PFSK-1 (cell line): Measurements from ENCODE around the gene UBL4A.

Source experiments
- POLR2AphosphoS5 ChIP-seq: IDR thresholded peaks from 2 replicates; pipeline ENCODE4 v1.6.1; 2012; ENCODE audit warnings: low read depth, mild to moderate bottlenecking, control low read depth, low read length, moderate library complexity
- REST ChIP-seq, 2 experiments: IDR thresholded peaks; 2 replicates each; pipeline versions ENCODE4 v1.6.1 to v1.8.0; 2011 to 2012; ENCODE audit warnings: low read depth in 2 of 2, low read length in 2 of 2, control low read depth in 1 of 2, inconsistent platforms in 1 of 2, mild to moderate bottlenecking in 1 of 2, moderate library complexity in 1 of 2; ENCODE audit not compliant: insufficient read depth in 1 of 2

DNA sequence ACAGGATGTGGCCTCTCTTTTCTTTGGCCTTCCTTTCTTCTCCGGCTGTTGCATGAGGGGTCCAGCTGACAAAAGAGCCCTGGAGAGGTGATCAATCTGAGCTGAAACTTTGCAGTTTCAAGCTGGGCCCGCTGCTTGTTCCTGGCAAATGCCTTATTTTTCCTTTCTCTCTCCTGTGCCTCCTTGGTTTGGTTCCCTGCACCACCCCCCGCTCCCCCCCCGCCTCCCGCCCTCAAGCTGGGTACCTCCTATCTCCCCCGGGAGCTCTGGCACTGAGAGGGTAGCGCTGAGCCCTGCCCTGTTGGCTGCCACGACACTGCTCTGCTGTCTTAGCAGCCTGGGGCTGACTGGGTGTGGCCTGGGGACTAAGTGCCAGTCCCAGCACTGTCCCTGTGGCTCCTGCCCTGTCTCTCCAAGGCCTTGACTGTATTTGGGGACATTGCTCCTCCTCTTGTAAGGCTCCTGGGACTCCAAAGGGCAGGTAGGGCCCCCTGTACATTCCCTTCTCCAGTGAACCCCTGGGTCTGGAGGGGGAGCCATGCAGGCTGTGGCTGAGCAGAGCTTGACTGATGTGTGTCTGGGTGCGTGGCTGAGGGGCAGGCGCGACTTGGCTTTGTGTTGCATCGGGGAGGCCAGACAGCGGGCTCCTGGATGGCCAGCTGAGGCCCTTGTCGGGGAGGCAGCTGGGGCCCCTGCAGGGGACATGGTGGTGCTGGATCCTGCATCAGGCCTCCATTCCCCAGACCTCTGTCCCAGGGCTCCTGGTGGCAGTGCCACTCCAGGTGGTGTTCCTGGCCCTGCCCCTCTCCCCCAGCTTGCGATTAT is 27.2 kb downstream of the UBL4A start:
- no peak for TF ChIP-seq POLR2AphosphoS5
- no peak for TF ChIP-seq REST (IDR thresholded peaks at IDR 0.05; ENCODE audit: insufficient read depth in 1 of 2, low read depth in 2 of 2, low read length in 2 of 2)
